ENCODE data around the gene RNF214. TPM values are rescaled to one million over a fixed set of nuclear protein-coding genes. Genes with fewer than 3 reads are reported as not detected.

The RNF214 gene
- total RNA-seq, 2 experiments from 2014 or later: 14.7 to 18.3 TPM

- ChIA-PET POLR2A (no interaction called here), CTCF (no interaction called here)
- Mint-ChIP-seq H3K36me3 (ENCODE audit: low read depth) (peaks cover 7% of the 10 kb centered on the region), H3K9me3 (no peaks in the 10 kb centered on the region), H3K4me1 (ENCODE audit: low read depth) (peaks cover 7% of the 10 kb centered on the region), H3K27me3 (no peaks in the 10 kb centered on the region), H3K4me3 (no peak overlapping the region), H3K27ac (no peak overlapping the region)
- intact Hi-C loops (cut with micrococcal nuclease): no loop called here
- DNase-seq (no peak), ATAC-seq (no peak)
- no peak for TF ChIP-seq CTCF (IDR thresholded peaks at IDR 0.05)
These were observed 51.6 kb downstream of the RNF214 start for GRCh38 chr11:117284053-117284452.

- CTCF ChIA-PET: no interaction called here
- DNase-seq (no peak), ATAC-seq (no peak)
- POLR2A ChIA-PET: no interaction called here
- no peak for TF ChIP-seq CTCF (IDR thresholded peaks at IDR 0.05)
- peaks cover 5% of the 10 kb centered on the region for H3K36me3 Mint-ChIP-seq (ENCODE audit: low read depth)
- no peak overlapping the region for H3K27ac Mint-ChIP-seq
- no peaks in the 10 kb centered on the region for H3K9me3 Mint-ChIP-seq
- H3K27me3 Mint-ChIP-seq: no peaks in the 10 kb centered on the region
- H3K4me1 Mint-ChIP-seq (ENCODE audit: low read depth): no peaks in the 10 kb centered on the region
- intact Hi-C loops (cut with micrococcal nuclease): no loop called here
- H3K4me3 Mint-ChIP-seq: no peak overlapping the region
These were observed 54.1 kb downstream of the RNF214 start for GRCh38 chr11:117286588-117286987.

GRCh38 chr11:117287668-117288067, 55.2 kb downstream of the RNF214 start:
- DNase-seq (no peak), ATAC-seq (no peak)
- no peak overlapping the region for H3K4me3 Mint-ChIP-seq
- H3K36me3 Mint-ChIP-seq (ENCODE audit: low read depth): peaks cover 3% of the 10 kb centered on the region
- no peaks in the 10 kb centered on the region for H3K27me3 Mint-ChIP-seq
- CTCF ChIA-PET: interaction anchor here (1.0 kb wide), 1 partner anchor 13 kb away, joined by 4 read pairs; no protein-coding TSS in a partner anchor
- H3K27ac Mint-ChIP-seq: no peak overlapping the region
- POLR2A ChIA-PET: no interaction called here
- no peaks in the 10 kb centered on the region for H3K4me1 Mint-ChIP-seq (ENCODE audit: low read depth)
- intact Hi-C loops (cut with micrococcal nuclease): no loop called here
- no peaks in the 10 kb centered on the region for H3K9me3 Mint-ChIP-seq
- TF ChIP-seq CTCF (IDR thresholded peaks at IDR 0.05): no peak

GRCh38 chr11:117289795-117290194, 57.3 kb downstream of the RNF214 start:
- Mint-ChIP-seq H3K27ac (no peak overlapping the region), H3K36me3 (ENCODE audit: low read depth) (no peaks in the 10 kb centered on the region), H3K4me1 (ENCODE audit: low read depth) (no peaks in the 10 kb centered on the region), H3K9me3 (no peaks in the 10 kb centered on the region), H3K27me3 (no peaks in the 10 kb centered on the region), H3K4me3 (no peak overlapping the region)
- ChIA-PET POLR2A (no interaction called here), CTCF (no interaction called here)
- ATAC-seq (no peak), DNase-seq (no peak)
- no peak for TF ChIP-seq CTCF (IDR thresholded peaks at IDR 0.05)
- intact Hi-C loops (cut with micrococcal nuclease): no loop called here

GRCh38 chr11:117290809-117291396, 58.4 kb downstream of the RNF214 start, which contains the start of gene BACE1-AS:
Gene BACE1-AS (plus strand): TSS chr11:117291346.
- no peak for DNase-seq
- no peak for ATAC-seq
- no peaks in the 10 kb centered on the region for H3K36me3 Mint-ChIP-seq (ENCODE audit: low read depth)
- intact Hi-C loops (cut with micrococcal nuclease): no loop called here
- no peak for TF ChIP-seq CTCF (IDR thresholded peaks at IDR 0.05)
- ChIA-PET POLR2A (no interaction called here), CTCF (no interaction called here)
- H3K9me3 Mint-ChIP-seq: no peaks in the 10 kb centered on the region
- no peaks in the 10 kb centered on the region for H3K27me3 Mint-ChIP-seq
- H3K27ac Mint-ChIP-seq: no peak within 1 kb of the TSS
- no peak within 1 kb of the TSS for H3K4me3 Mint-ChIP-seq
- H3K4me1 Mint-ChIP-seq (ENCODE audit: low read depth): no peaks in the 10 kb centered on the region
